Large intestine (tissue), 3 donors: Measurements from ENCODE around the gene PIPOX. TPM values are rescaled to one million over a fixed set of nuclear protein-coding genes. Genes with fewer than 3 reads are reported as not detected.

Experiments used
- DNase-seq, 2 donors: peaks; one replicate each; pipeline versions ENCODE4 v3.0.0 to v3.0.0-alpha.2; 2013
- H3K27ac ChIP-seq: one replicate; pipeline ENCODE4 v1.5.1; 2013; ENCODE audit warnings: low read length
- H3K27me3 ChIP-seq: 2 replicates; pipeline ENCODE4 v1.6.1; 2013; ENCODE audit warnings: low read length; ENCODE audit not compliant: control insufficient read depth, insufficient read depth
- H3K36me3 ChIP-seq: 2 replicates; pipeline ENCODE4 v1.6.1; 2013; ENCODE audit warnings: low read length; ENCODE audit not compliant: control insufficient read depth, insufficient read depth
- H3K4me1 ChIP-seq: one replicate; pipeline ENCODE4 v1.6.1; 2013; ENCODE audit warnings: low read length; ENCODE audit not compliant: control insufficient read depth, insufficient read depth
- H3K4me3 ChIP-seq: one replicate; pipeline ENCODE4 v1.5.1; 2013; ENCODE audit warnings: low read length
- H3K9me3 ChIP-seq: one replicate; pipeline ENCODE4 v1.6.1; 2013; ENCODE audit warnings: mild to moderate bottlenecking, low read depth, low read length, moderate library complexity; ENCODE audit not compliant: control insufficient read depth
- WGBS: methylation state at CpG from one replicate; pipeline ENCODE4 v1.1.5; 2013; ENCODE audit warnings: low lambda C conversion rate; ENCODE audit not compliant: insufficient coverage; 5-methylcytosine and 5-hydroxymethylcytosine counted together
- polyA plus RNA-seq: library from polyadenylated mRNA; unstranded; fragments of 120-200 nt; gene quantifications from one replicate; pipeline ENCODE4 v1.2.1, GENCODE V29; 2013

PIPOX gene
- polyA plus RNA-seq, 1 donor, result 51.5 TPM

- Histone ChIP-seq H3K9me3 (no peaks in the 10 kb centered on the region), H3K27me3 (no peaks in the 10 kb centered on the region), H3K36me3 (no peaks in the 10 kb centered on the region), H3K27ac (no peak overlapping the region), H3K4me1 (peaks cover 4% of the 10 kb centered on the region), H3K4me3 (no peak overlapping the region)
- no peak for DNase-seq
- WGBS, result 86% methylated on average over 1 of the region's 2 CpGs
Observed at GRCh38 chr17:29059281-29059680, 16.3 kb downstream of the PIPOX start.

DNA sequence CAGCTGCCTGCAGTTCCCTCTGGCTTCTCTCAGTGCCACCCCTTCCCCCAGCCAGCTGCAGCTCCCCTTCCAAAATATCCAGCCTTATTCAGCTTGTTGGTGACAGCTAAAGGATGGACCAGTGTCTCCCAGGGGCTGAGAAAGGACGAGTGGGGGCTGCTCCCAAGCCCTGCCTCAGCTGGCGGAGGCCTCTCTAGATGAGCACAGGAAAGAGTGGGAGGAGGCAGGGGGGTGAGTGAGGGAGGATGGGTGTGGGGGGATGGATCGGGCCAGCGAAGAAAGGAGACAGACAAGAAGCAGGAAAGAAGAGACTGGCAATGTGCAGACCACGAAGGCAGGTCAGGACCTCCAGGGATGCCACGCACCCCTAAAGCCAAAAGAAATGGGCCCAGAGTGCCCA lies 17.5 kb downstream of the PIPOX start:
- no peaks in the 10 kb centered on the region for H3K9me3 ChIP-seq

DNA sequence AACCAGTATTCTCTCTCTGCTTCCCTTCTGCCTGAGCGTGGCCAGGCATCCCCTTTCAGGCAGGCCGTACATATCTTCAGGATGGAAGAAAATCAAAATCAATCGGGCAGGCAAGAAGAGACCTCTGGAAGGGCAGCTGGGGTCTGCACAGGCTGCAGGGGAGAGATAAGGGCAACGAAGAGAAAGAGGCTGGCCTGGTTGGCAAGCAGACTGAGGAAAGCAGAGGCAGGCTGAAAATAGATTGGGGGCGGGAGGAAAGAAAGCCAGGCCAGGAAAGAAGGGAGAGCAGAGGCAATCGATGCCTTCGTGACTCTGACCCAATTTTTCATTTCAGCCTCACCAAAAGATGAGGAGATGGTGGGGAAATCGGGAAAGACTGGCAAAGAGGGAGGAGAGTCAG lies 18.1 kb downstream of the PIPOX start:
- Histone ChIP-seq H3K4me3 (no peak overlapping the region), H3K36me3 (no peaks in the 10 kb centered on the region), H3K27ac (no peak overlapping the region), H3K9me3 (no peaks in the 10 kb centered on the region), H3K4me1 (peaks cover 4% of the 10 kb centered on the region), H3K27me3 (no peaks in the 10 kb centered on the region)
- no CpG with 5 or more reads among the region's 8 CpGs for WGBS
- no peak for DNase-seq

More for the DNA sequence above, 17.5 kb downstream of the PIPOX start:
- 40% methylated on average over 1 of the region's 6 CpGs for WGBS
- Histone ChIP-seq H3K4me1 (peaks cover 4% of the 10 kb centered on the region), H3K36me3 (no peaks in the 10 kb centered on the region), H3K4me3 (no peak overlapping the region), H3K27me3 (no peaks in the 10 kb centered on the region), H3K27ac (no peak overlapping the region)
- DNase-seq, result no peak

DNA sequence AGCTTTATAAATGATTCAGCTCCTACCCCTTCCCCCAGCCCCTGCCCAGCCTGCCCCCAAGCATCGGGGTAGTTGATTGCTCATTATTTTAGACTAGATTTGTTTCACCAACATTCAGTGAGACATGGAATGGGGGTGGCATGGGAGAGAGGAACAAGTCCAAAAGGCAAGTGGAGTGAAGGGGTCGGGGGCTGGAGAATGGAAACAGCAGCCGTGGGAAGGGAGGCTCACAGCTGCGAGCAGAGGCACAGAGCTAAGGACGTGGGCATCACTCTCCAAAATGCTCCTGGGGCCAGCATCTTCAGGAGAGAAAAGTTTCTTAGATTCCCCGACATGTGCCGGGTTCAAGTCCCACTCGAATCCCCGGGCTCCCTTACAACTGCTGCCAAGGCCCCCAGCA lies 19.3 kb downstream of the PIPOX start:
- no peak overlapping the region for H3K4me3 ChIP-seq
- H3K27ac ChIP-seq, result no peak overlapping the region
- no peaks in the 10 kb centered on the region for H3K9me3 ChIP-seq
- no CpG with 5 or more reads among the region's 9 CpGs for WGBS
- H3K36me3 ChIP-seq, result no peaks in the 10 kb centered on the region
- H3K27me3 ChIP-seq, result no peaks in the 10 kb centered on the region
- peaks cover 4% of the 10 kb centered on the region for H3K4me1 ChIP-seq
- no peak for DNase-seq

DNA sequence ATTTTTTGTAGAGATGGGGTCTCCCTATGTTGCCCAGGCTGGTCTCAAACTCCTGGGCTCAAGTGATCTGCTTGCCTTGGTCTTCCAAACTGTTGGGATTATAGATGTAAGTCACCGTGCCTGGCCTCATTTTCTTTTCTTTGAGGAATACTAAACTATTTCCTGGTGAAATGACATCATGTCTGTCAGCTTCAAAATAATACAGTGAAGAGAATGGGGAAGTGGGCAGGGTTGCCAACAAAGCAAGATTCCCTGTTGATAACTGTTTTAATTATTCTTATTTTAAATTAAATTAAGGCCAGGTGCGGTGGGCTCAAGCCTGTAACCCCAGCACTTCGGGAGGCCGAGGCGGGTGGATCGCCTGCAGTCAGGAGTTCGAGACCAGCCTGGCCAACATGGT lies 21.1 kb downstream of the PIPOX start:
- WGBS, result no CpG with 5 or more reads among the region's 7 CpGs
- no peaks in the 10 kb centered on the region for H3K27me3 ChIP-seq
- DNase-seq, result no peak
- no peaks in the 10 kb centered on the region for H3K9me3 ChIP-seq
- no peak overlapping the region for H3K4me3 ChIP-seq
- H3K27ac ChIP-seq, result no peak overlapping the region
- H3K36me3 ChIP-seq, result no peaks in the 10 kb centered on the region
- peaks cover 4% of the 10 kb centered on the region for H3K4me1 ChIP-seq

- Histone ChIP-seq H3K9me3 (no peaks in the 10 kb centered on the region), H3K36me3 (no peaks in the 10 kb centered on the region), H3K4me3 (no peak overlapping the region), H3K4me1 (no peaks in the 10 kb centered on the region), H3K27ac (no peak overlapping the region), H3K27me3 (no peaks in the 10 kb centered on the region)
- WGBS, result no CpG with 5 or more reads among the region's 7 CpGs
- no peak for DNase-seq
Observed at GRCh38 chr17:29066047-29066446, 23.1 kb downstream of the PIPOX start.

DNA sequence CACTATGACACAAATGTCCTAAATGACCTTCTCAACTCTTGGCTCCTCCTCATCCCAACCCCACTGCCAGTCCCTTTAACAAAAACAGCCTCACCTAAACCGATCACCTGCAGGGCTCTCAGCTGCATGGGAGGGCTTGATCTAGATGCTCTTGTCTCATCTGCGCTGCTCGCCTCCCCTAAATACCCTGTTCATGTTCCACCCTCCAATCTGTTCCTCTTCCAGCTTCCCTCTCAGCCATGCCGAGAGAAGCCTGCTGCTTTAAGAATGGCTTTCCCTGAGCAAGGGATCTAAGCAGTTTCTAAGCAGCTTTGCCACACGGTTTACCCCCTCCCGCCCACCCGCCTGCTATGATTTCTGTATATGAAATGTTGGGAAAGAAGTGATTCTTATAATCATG lies 23.7 kb downstream of the PIPOX start:
- Histone ChIP-seq H3K27me3 (no peaks in the 10 kb centered on the region), H3K9me3 (no peaks in the 10 kb centered on the region), H3K4me3 (no peak overlapping the region), H3K36me3 (no peaks in the 10 kb centered on the region), H3K27ac (no peak overlapping the region), H3K4me1 (no peaks in the 10 kb centered on the region)
- DNase-seq, result no peak
- no CpG with 5 or more reads among the region's 7 CpGs for whole genome bisulfite sequencing

- Histone ChIP-seq H3K27ac (no peak overlapping the region), H3K36me3 (no peaks in the 10 kb centered on the region), H3K9me3 (no peaks in the 10 kb centered on the region), H3K27me3 (no peaks in the 10 kb centered on the region), H3K4me3 (no peak overlapping the region), H3K4me1 (no peaks in the 10 kb centered on the region)
- no CpG with 5 or more reads among the region's 10 CpGs for WGBS
- no peak for DNase-seq
Observed at GRCh38 chr17:29068818-29069217, 25.9 kb downstream of the PIPOX start.

DNA sequence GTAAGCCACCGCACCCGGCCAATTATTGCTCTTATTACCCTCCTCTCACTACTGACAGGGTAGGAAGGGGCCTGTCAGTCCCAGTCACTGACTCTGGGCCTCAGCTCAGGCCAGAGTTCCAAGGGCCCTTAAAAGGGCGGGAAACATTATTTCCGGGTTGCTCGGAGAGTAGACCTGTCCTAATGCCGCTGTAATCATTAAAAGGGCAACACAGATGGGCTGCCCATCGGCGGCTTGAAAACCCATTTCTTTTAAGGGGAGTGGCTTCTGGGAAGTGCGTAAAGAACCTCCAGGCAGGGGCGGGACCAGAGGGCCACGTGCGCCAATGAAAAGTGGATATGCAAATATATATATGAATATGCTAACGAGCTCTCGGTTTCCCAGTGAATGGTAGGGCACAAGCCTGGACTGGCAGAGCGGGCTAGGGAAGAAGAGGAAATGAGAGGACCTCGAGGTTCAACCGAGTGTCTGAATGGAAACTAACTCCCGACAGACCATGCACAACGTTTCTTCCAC lies 26.6 kb downstream of the PIPOX start:
- Histone ChIP-seq H3K36me3 (peaks cover 3% of the 10 kb centered on the region), H3K4me3 (no peak overlapping the region), H3K27me3 (no peaks in the 10 kb centered on the region), H3K9me3 (no peaks in the 10 kb centered on the region), H3K4me1 (no peaks in the 10 kb centered on the region), H3K27ac (no peak overlapping the region)
- peak; percentile 44 to 64 for DNase-seq
- no CpG with 5 or more reads among the region's 19 CpGs for WGBS

- Histone ChIP-seq H3K4me3 (no peak overlapping the region), H3K4me1 (no peaks in the 10 kb centered on the region), H3K27ac (no peak overlapping the region), H3K36me3 (peaks cover 4% of the 10 kb centered on the region), H3K9me3 (no peaks in the 10 kb centered on the region), H3K27me3 (no peaks in the 10 kb centered on the region)
- WGBS, result 91% methylated on average over 4 of the region's 10 CpGs
- no peak for DNase-seq
Observed at GRCh38 chr17:29070308-29070707, 27.4 kb downstream of the PIPOX start.

DNA sequence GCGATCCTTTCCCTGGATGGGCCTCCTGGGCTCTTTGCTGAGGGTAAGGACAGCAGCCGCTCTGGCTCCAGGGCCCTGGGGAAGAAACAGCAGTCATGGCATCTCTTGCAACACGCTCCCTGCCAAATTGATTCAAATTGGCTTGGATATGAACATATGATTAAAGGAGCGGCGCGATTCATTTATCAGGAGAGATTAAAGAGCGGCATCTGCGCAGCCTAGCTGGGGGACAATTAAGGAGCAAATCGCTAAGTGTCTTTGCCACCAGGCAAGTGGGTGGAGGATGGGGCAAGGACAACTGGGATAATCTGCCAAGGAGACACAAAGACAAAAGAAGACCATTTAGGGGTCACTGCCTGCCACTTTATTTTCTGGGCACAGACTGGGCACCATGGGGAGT lies 27.8 kb downstream of the PIPOX start:
- Histone ChIP-seq H3K36me3 (peaks cover 6% of the 10 kb centered on the region), H3K27me3 (no peaks in the 10 kb centered on the region), H3K9me3 (no peaks in the 10 kb centered on the region), H3K27ac (no peak overlapping the region), H3K4me1 (no peaks in the 10 kb centered on the region), H3K4me3 (no peak overlapping the region)
- WGBS, result no CpG with 5 or more reads among the region's 9 CpGs
- no peak for DNase-seq
